ENCODE data around the gene TRIM27. TPM values are rescaled to one million over a fixed set of nuclear protein-coding genes. Genes with fewer than 3 reads are reported as not detected.

Gene TRIM27
- total and polyA plus RNA-seq, 9 donors: 33.3 to 61.1 (median 48.8) TPM

- TF ChIP-seq EP300 (IDR thresholded peaks at IDR 0.05) (no peak), POLR2A (IDR thresholded peaks at IDR 0.05) (no peak)
- TF ChIP-seq, protein P1, sequence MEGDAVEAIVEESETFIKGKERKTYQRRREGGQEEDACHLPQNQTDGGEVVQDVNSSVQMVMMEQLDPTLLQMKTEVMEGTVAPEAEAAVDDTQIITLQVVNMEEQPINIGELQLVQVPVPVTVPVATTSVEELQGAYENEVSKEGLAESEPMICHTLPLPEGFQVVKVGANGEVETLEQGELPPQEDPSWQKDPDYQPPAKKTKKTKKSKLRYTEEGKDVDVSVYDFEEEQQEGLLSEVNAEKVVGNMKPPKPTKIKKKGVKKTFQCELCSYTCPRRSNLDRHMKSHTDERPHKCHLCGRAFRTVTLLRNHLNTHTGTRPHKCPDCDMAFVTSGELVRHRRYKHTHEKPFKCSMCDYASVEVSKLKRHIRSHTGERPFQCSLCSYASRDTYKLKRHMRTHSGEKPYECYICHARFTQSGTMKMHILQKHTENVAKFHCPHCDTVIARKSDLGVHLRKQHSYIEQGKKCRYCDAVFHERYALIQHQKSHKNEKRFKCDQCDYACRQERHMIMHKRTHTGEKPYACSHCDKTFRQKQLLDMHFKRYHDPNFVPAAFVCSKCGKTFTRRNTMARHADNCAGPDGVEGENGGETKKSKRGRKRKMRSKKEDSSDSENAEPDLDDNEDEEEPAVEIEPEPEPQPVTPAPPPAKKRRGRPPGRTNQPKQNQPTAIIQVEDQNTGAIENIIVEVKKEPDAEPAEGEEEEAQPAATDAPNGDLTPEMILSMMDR (IDR thresholded peaks at IDR 0.05): no peak
- H3K36me3 ChIP-seq: no peaks in the 10 kb centered on the region
- H3K4me3 ChIP-seq: peak overlapping the region; percentile 56
- intact Hi-C loops (cut with DNase I): no loop called here
- H3K27ac ChIP-seq: peak overlapping the region; percentile 50 to 54
- H3K27me3 ChIP-seq: no peaks in the 10 kb centered on the region
- H3K9me3 ChIP-seq: no peaks in the 10 kb centered on the region
- DNase-seq: peak; percentile 41 to 76 (median 73)
- H3K4me1 ChIP-seq (ENCODE audit: insufficient read depth): peaks cover 2% of the 10 kb centered on the region
- whole genome bisulfite sequencing, 3 donors: 0 to 1% (median 1%) methylated on average over 47 of the region's 47 CpGs
Measured at GRCh38 chr6:28863604-28864325, 60.0 kb downstream of the TRIM27 start.

DNA sequence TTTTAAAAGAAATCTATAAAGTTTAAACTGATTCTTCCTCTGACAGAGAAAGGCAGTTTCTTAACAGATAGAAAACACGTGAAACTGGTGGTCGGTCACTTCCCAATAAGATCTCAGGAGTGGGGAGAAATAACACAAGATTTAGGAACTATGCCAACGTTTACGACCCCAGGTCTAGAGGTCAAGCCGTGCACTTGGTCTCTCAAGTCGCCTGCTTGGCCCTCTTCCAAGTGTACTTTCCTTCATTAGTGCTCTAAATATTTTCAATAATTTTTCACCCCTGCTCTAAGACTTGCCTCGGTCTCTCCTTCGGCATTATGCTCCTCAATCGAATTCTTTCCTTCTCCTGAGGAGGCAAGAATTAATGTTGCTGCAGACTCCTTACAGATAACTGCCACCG is 61.7 kb downstream of the TRIM27 start:
- WGBS, 3 donors: 67 to 69% (median 68%) methylated on average over 10 of the region's 10 CpGs

GRCh38 chr6:28861339-28861738 is 62.4 kb downstream of the TRIM27 start:
- 90% methylated on average over 22 of the region's 22 CpGs for WGBS, 3 donors
- Histone ChIP-seq H3K27me3 (no peaks in the 10 kb centered on the region), H3K9me3 (no peaks in the 10 kb centered on the region), H3K27ac (no peak overlapping the region), H3K4me1 (ENCODE audit: insufficient read depth) (peaks cover 2% of the 10 kb centered on the region), H3K36me3 (no peaks in the 10 kb centered on the region), H3K4me3 (no peak overlapping the region)
- intact Hi-C loops (cut with DNase I): no loop called here
- DNase-seq: no peak
- TF ChIP-seq, protein P1 (IDR thresholded peaks at IDR 0.05): no peak
- TF ChIP-seq POLR2A (IDR thresholded peaks at IDR 0.05) (no peak), EP300 (IDR thresholded peaks at IDR 0.05) (no peak)

More for the DNA sequence above, 61.7 kb downstream of the TRIM27 start:
- Histone ChIP-seq H3K9me3 (no peaks in the 10 kb centered on the region), H3K27me3 (no peaks in the 10 kb centered on the region), H3K27ac (no peak overlapping the region), H3K4me3 (no peak overlapping the region), H3K4me1 (ENCODE audit: insufficient read depth) (peaks cover 2% of the 10 kb centered on the region), H3K36me3 (no peaks in the 10 kb centered on the region)
- intact Hi-C loops (cut with DNase I): no loop called here
- no peak for DNase-seq
- no peak for TF ChIP-seq POLR2A (IDR thresholded peaks at IDR 0.05)
- TF ChIP-seq, protein P1 (IDR thresholded peaks at IDR 0.05): no peak
- no peak for TF ChIP-seq EP300 (IDR thresholded peaks at IDR 0.05)

- no peak for DNase-seq
- no peak overlapping the region for H3K4me3 ChIP-seq
- 44 to 52% (median 45%) methylated on average over 6 of the region's 6 CpGs for WGBS, 3 donors
- no peak overlapping the region for H3K27ac ChIP-seq
- no peaks in the 10 kb centered on the region for H3K27me3 ChIP-seq
- H3K36me3 ChIP-seq: no peaks in the 10 kb centered on the region
- peaks cover 0 to 3% of the 10 kb centered on the region in 2 donors for H3K9me3 ChIP-seq
- intact Hi-C loops (cut with DNase I): no loop called here
- TF ChIP-seq, protein P1 (IDR thresholded peaks at IDR 0.05): no peak
- TF ChIP-seq EP300 (IDR thresholded peaks at IDR 0.05) (no peak), POLR2A (IDR thresholded peaks at IDR 0.05) (no peak)
- H3K4me1 ChIP-seq (ENCODE audit: insufficient read depth): peaks cover 2% of the 10 kb centered on the region
Measured at GRCh38 chr6:28860581-28860980, 63.2 kb downstream of the TRIM27 start.

All from ovary (tissue), 9 donors.